CD4-positive, alpha-beta T cell treated with Interleukin-12 subunit alpha and Interleukin-12 subunit beta, for 1 hour (primary cell): Measurements from ENCODE around the gene MYL10.

Source experiments
- DNase-seq: peaks from one replicate; pipeline ENCODE4 v3.0.0-alpha.2; 2020

Gene MYL10

GRCh38 chr7:101629171-101629570 is at the start of gene MYL10:
Gene MYL10, minus strand, starts transcription at chr7:101629296. Its CDS starts 178 bp downstream, at chr7:101629118.
- no peak for DNase-seq

- no peak for DNase-seq
These were observed 49.6 kb upstream of the MYL10 start for GRCh38 chr7:101678658-101679057.

- DNase-seq = no peak
These were observed 48.8 kb upstream of the MYL10 start for GRCh38 chr7:101677797-101678479.

- DNase-seq = no peak
These were observed 48.3 kb upstream of the MYL10 start for GRCh38 chr7:101677391-101677790.

GRCh38 chr7:101676956-101677355 is 47.9 kb upstream of the MYL10 start:
- no peak for DNase-seq

- no peak for DNase-seq
These were observed 47.0 kb upstream of the MYL10 start for GRCh38 chr7:101676062-101676598.

GRCh38 chr7:101674439-101674838 is 45.3 kb upstream of the MYL10 start:
- DNase-seq = no peak

- no peak for DNase-seq
These were observed 44.9 kb upstream of the MYL10 start for GRCh38 chr7:101673951-101674350.

GRCh38 chr7:101673315-101673714 is 44.2 kb upstream of the MYL10 start:
- no peak for DNase-seq

GRCh38 chr7:101671371-101672356 is 42.6 kb upstream of the MYL10 start:
- no peak for DNase-seq

- no peak for DNase-seq
These were observed 40.2 kb upstream of the MYL10 start for GRCh38 chr7:101669307-101669706.

- DNase-seq = no peak
These were observed 39.6 kb upstream of the MYL10 start for GRCh38 chr7:101668726-101669125.

- DNase-seq = no peak
These were observed 38.8 kb upstream of the MYL10 start for GRCh38 chr7:101667920-101668319.

GRCh38 chr7:101667399-101667798 is 38.3 kb upstream of the MYL10 start:
- DNase-seq = no peak

GRCh38 chr7:101666741-101667140 is 37.6 kb upstream of the MYL10 start:
- no peak for DNase-seq

- no peak for DNase-seq
These were observed 37.2 kb upstream of the MYL10 start for GRCh38 chr7:101666293-101666692.

GRCh38 chr7:101664893-101665471 is 35.9 kb upstream of the MYL10 start:
- no peak for DNase-seq

- no peak for DNase-seq
These were observed 35.3 kb upstream of the MYL10 start for GRCh38 chr7:101664436-101664835.

GRCh38 chr7:101663747-101664146 is 34.7 kb upstream of the MYL10 start:
- DNase-seq = no peak

GRCh38 chr7:101662447-101662998 is 33.4 kb upstream of the MYL10 start:
- DNase-seq = no peak

GRCh38 chr7:101659706-101660105 is 30.6 kb upstream of the MYL10 start:
- no peak for DNase-seq

- DNase-seq = no peak
These were observed 28.1 kb upstream of the MYL10 start for GRCh38 chr7:101657171-101657570.

GRCh38 chr7:101651112-101651511 is 22.0 kb upstream of the MYL10 start:
- DNase-seq = no peak
